Measurements from ENCODE around the gene SHROOM3.

The SHROOM3 gene

DNA sequence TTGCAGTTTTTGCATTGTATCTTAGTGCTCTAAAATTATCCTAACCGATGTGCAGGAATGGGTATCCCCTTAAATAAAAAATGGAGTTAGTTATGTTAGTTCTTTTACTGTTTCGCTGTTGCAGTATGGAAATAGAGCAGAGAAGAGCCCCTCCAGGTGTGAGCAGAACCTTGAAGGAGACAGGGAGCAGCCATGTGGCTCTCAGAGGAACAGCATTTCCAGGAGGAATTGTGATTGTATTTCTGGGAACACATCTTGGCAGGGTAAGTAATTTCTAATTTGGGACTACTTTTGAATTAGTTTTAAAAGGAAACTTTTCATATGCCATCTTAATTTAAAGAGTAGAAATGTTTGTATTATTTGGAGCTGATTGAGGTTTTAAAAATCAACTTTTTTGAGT, 8.8 kb upstream of the SHROOM3 start:
- no peaks in the 10 kb centered on the region for H3K9me3 ChIP-seq (ENCODE audit: control insufficient read depth, low read length)
- H3K4me1 ChIP-seq (ENCODE audit: control insufficient read depth, insufficient read depth, low read length) = no peaks in the 10 kb centered on the region

GRCh38 chr4:76429636-76430035, 5.4 kb upstream of the SHROOM3 start:
- Histone ChIP-seq H3K27me3 (ENCODE audit: control insufficient read depth, insufficient read depth, low read length) (no peaks in the 10 kb centered on the region), H3K4me1 (ENCODE audit: control insufficient read depth, insufficient read depth, low read length) (no peaks in the 10 kb centered on the region), H3K9ac (ENCODE audit: low read length) (no peak overlapping the region), H3K4me3 (ENCODE audit: low read length) (no peak overlapping the region), H3K9me3 (ENCODE audit: control insufficient read depth, low read length) (no peaks in the 10 kb centered on the region), H3K36me3 (ENCODE audit: control insufficient read depth, insufficient read depth, low read length) (no peaks in the 10 kb centered on the region)

More for the DNA sequence above, 8.8 kb upstream of the SHROOM3 start:
- no peaks in the 10 kb centered on the region for H3K36me3 ChIP-seq (ENCODE audit: control insufficient read depth, insufficient read depth, low read length)
- H3K9ac ChIP-seq (ENCODE audit: low read length) = no peak overlapping the region
- H3K4me3 ChIP-seq (ENCODE audit: low read length) = no peak overlapping the region
- peaks cover under 1% of the 10 kb centered on the region for H3K27me3 ChIP-seq (ENCODE audit: control insufficient read depth, insufficient read depth, low read length)

DNA sequence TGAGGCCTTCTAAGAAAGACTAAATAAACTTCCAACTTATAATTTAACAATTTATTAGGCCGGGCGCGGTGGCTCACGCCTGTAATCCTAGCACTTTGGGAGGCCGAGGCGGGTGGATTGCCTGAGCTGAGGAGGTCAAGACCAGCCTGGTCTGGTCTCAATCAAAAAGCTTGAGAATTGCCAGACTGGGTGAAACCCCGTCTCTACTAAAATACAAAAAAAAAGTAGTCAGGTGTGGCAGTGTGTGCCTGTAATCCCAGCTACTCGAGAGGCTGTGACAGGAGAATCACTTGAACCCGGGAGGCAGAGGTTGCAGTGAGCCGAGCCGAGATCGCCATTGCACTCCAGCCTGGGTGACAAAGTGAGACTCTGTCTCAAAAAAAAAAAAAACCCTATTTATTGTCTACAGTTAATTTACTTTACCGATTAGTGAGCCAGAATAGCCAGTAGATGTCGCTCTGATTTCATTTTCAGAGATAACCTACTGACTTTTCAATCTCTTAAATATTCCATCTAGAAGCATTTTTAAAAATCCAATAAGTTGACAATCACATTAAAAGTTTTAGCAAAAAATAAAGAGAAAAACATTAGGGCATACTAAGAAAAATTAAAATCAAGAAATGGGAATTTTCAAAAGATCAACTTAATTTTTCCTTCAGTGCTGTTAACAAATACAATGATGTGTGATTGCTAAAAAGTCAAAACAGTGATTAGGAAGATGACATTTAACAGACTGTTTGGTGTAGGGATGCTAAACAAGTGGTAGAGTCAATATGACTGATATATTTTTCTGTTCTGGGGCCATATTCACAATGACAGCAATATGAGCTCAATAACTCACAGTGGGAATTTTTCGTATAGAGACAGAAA, 4.3 kb upstream of the SHROOM3 start:
- H3K36me3 ChIP-seq (ENCODE audit: control insufficient read depth, insufficient read depth, low read length) = no peaks in the 10 kb centered on the region
- peaks cover 5% of the 10 kb centered on the region for H3K4me1 ChIP-seq (ENCODE audit: control insufficient read depth, insufficient read depth, low read length)
- H3K4me3 ChIP-seq (ENCODE audit: low read length) = no peak overlapping the region
- H3K9ac ChIP-seq (ENCODE audit: low read length) = no peak overlapping the region
- H3K9me3 ChIP-seq (ENCODE audit: control insufficient read depth, low read length) = no peaks in the 10 kb centered on the region
- H3K27me3 ChIP-seq (ENCODE audit: control insufficient read depth, insufficient read depth, low read length) = no peaks in the 10 kb centered on the region

- Histone ChIP-seq H3K4me3 (ENCODE audit: low read length) (no peak overlapping the region), H3K9me3 (ENCODE audit: control insufficient read depth, low read length) (no peaks in the 10 kb centered on the region), H3K4me1 (ENCODE audit: control insufficient read depth, insufficient read depth, low read length) (peaks cover 5% of the 10 kb centered on the region), H3K36me3 (ENCODE audit: control insufficient read depth, insufficient read depth, low read length) (no peaks in the 10 kb centered on the region), H3K27me3 (ENCODE audit: control insufficient read depth, insufficient read depth, low read length) (no peaks in the 10 kb centered on the region), H3K9ac (ENCODE audit: low read length) (peak overlapping the region; percentile 8)
Observed at GRCh38 chr4:76435528-76436319, 695 bp downstream of the SHROOM3 start.

- no peaks in the 10 kb centered on the region for H3K27me3 ChIP-seq (ENCODE audit: control insufficient read depth, insufficient read depth, low read length)
- H3K4me1 ChIP-seq (ENCODE audit: control insufficient read depth, insufficient read depth, low read length) = peaks cover 5% of the 10 kb centered on the region
- no peak overlapping the region for H3K9ac ChIP-seq (ENCODE audit: low read length)
- no peak overlapping the region for H3K4me3 ChIP-seq (ENCODE audit: low read length)
- no peaks in the 10 kb centered on the region for H3K9me3 ChIP-seq (ENCODE audit: control insufficient read depth, low read length)
- H3K36me3 ChIP-seq (ENCODE audit: control insufficient read depth, insufficient read depth, low read length) = no peaks in the 10 kb centered on the region
Observed at GRCh38 chr4:76439491-76439890, 4.5 kb downstream of the SHROOM3 start.

- H3K4me1 ChIP-seq (ENCODE audit: control insufficient read depth, insufficient read depth, low read length) = no peaks in the 10 kb centered on the region
- H3K9ac ChIP-seq (ENCODE audit: low read length) = no peak overlapping the region
- no peaks in the 10 kb centered on the region for H3K36me3 ChIP-seq (ENCODE audit: control insufficient read depth, insufficient read depth, low read length)
- no peak overlapping the region for H3K4me3 ChIP-seq (ENCODE audit: low read length)
- H3K9me3 ChIP-seq (ENCODE audit: control insufficient read depth, low read length) = no peaks in the 10 kb centered on the region
- no peaks in the 10 kb centered on the region for H3K27me3 ChIP-seq (ENCODE audit: control insufficient read depth, insufficient read depth, low read length)
Observed at GRCh38 chr4:76441881-76442280, 6.9 kb downstream of the SHROOM3 start.

- no peaks in the 10 kb centered on the region for H3K4me1 ChIP-seq (ENCODE audit: control insufficient read depth, insufficient read depth, low read length)
- no peaks in the 10 kb centered on the region for H3K27me3 ChIP-seq (ENCODE audit: control insufficient read depth, insufficient read depth, low read length)
- H3K9me3 ChIP-seq (ENCODE audit: control insufficient read depth, low read length) = no peaks in the 10 kb centered on the region
Observed at GRCh38 chr4:76442807-76443206, 7.8 kb downstream of the SHROOM3 start.

GRCh38 chr4:76443376-76443775, 8.3 kb downstream of the SHROOM3 start:
- no peak overlapping the region for H3K9ac ChIP-seq (ENCODE audit: low read length)
- no peaks in the 10 kb centered on the region for H3K27me3 ChIP-seq (ENCODE audit: control insufficient read depth, insufficient read depth, low read length)
- no peaks in the 10 kb centered on the region for H3K4me1 ChIP-seq (ENCODE audit: control insufficient read depth, insufficient read depth, low read length)
- no peaks in the 10 kb centered on the region for H3K36me3 ChIP-seq (ENCODE audit: control insufficient read depth, insufficient read depth, low read length)
- H3K9me3 ChIP-seq (ENCODE audit: control insufficient read depth, low read length) = no peaks in the 10 kb centered on the region
- H3K4me3 ChIP-seq (ENCODE audit: low read length) = no peak overlapping the region

More at GRCh38 chr4:76442807-76443206, 7.8 kb downstream of the SHROOM3 start:
- H3K9ac ChIP-seq (ENCODE audit: low read length) = no peak overlapping the region
- H3K36me3 ChIP-seq (ENCODE audit: control insufficient read depth, insufficient read depth, low read length) = no peaks in the 10 kb centered on the region
- no peak overlapping the region for H3K4me3 ChIP-seq (ENCODE audit: low read length)

DNA sequence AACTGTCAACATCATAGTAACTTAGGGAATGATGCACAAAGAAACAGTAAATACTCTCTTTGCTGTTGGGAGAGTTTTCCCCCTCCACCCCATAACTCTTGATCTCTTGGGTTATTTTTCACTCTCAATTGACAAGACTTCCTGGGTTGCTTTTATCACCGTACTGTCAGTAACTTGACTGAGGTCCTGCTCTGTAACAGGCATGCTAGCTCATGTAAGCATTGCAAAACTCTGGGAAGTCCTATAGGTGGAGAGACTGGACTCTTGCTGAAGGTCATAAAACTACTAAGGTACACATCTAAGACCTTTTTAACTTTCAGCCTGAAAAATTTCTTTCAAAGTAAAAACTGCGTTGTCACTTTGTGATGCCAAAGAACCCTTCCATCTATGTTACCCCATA, 10.9 kb downstream of the SHROOM3 start:
- no peaks in the 10 kb centered on the region for H3K36me3 ChIP-seq (ENCODE audit: control insufficient read depth, insufficient read depth, low read length)
- no peak overlapping the region for H3K9ac ChIP-seq (ENCODE audit: low read length)
- H3K27me3 ChIP-seq (ENCODE audit: control insufficient read depth, insufficient read depth, low read length) = no peaks in the 10 kb centered on the region
- H3K4me3 ChIP-seq (ENCODE audit: low read length) = no peak overlapping the region
- no peaks in the 10 kb centered on the region for H3K4me1 ChIP-seq (ENCODE audit: control insufficient read depth, insufficient read depth, low read length)
- H3K9me3 ChIP-seq (ENCODE audit: control insufficient read depth, low read length) = no peaks in the 10 kb centered on the region

DNA sequence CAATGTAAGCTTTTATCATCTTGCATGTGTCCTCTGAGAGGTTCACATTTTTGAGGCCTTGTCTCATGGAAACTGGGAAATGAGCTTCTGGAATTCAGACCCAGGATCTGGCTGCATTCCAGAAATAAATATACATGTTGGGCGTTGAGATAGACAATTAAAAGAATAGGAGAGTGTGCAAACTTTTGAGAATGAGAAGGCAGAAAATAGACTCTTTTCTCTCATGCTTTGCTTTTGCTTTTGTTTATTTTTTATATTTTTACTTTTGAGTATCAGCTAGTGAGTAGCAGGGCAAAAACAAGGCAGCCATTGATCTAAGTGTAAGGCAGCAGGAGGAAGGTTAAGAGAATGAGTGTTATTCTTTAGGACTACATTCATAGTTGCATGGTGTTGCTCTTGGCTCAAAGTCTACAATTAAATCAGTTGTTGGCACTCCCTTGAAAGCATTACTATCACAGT, 12.4 kb downstream of the SHROOM3 start:
- Histone ChIP-seq H3K4me1 (ENCODE audit: control insufficient read depth, insufficient read depth, low read length) (no peaks in the 10 kb centered on the region), H3K9ac (ENCODE audit: low read length) (no peak overlapping the region), H3K9me3 (ENCODE audit: control insufficient read depth, low read length) (no peaks in the 10 kb centered on the region), H3K27me3 (ENCODE audit: control insufficient read depth, insufficient read depth, low read length) (no peaks in the 10 kb centered on the region), H3K36me3 (ENCODE audit: control insufficient read depth, insufficient read depth, low read length) (no peaks in the 10 kb centered on the region), H3K4me3 (ENCODE audit: low read length) (no peak overlapping the region)

- H3K4me3 ChIP-seq (ENCODE audit: low read length) = no peak overlapping the region
- no peaks in the 10 kb centered on the region for H3K9me3 ChIP-seq (ENCODE audit: control insufficient read depth, low read length)
- H3K36me3 ChIP-seq (ENCODE audit: control insufficient read depth, insufficient read depth, low read length) = no peaks in the 10 kb centered on the region
- H3K27me3 ChIP-seq (ENCODE audit: control insufficient read depth, insufficient read depth, low read length) = no peaks in the 10 kb centered on the region
- no peak overlapping the region for H3K9ac ChIP-seq (ENCODE audit: low read length)
- no peaks in the 10 kb centered on the region for H3K4me1 ChIP-seq (ENCODE audit: control insufficient read depth, insufficient read depth, low read length)
Observed at GRCh38 chr4:76448211-76448610, 13.2 kb downstream of the SHROOM3 start.

DNA sequence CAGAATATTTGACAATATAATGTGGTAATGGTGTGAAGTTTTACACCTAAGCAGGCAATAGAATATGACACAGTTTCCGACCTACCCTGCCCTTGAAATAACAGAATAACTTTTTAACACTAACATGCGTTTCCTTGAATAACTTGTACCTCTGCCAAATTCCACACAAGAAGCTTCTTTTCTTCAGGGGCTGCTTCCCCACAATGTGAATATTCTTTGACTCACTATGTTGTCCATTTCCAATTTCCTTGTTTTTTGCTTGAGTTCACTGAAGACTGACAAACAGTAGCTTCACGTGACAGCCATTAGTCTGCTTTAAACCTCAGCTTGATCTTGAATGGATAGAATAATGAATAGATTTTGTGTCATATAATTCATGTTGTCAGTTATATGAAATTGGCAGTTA, 14.3 kb downstream of the SHROOM3 start:
- H3K36me3 ChIP-seq (ENCODE audit: control insufficient read depth, insufficient read depth, low read length) = no peaks in the 10 kb centered on the region
- H3K27me3 ChIP-seq (ENCODE audit: control insufficient read depth, insufficient read depth, low read length) = no peaks in the 10 kb centered on the region
- no peak overlapping the region for H3K4me3 ChIP-seq (ENCODE audit: low read length)
- H3K4me1 ChIP-seq (ENCODE audit: control insufficient read depth, insufficient read depth, low read length) = no peaks in the 10 kb centered on the region
- H3K9ac ChIP-seq (ENCODE audit: low read length) = no peak overlapping the region
- no peaks in the 10 kb centered on the region for H3K9me3 ChIP-seq (ENCODE audit: control insufficient read depth, low read length)
